ENCODE results near the gene ANKRD13D. TPM values are rescaled to one million over a fixed set of nuclear protein-coding genes. Genes with fewer than 3 reads are reported as not detected.
A peak's percentile ranks its signal among the peaks of the same experiment; 100 is the strongest.

ANKRD13D gene
- total and polyA plus RNA-seq, 2 of the 8 experiments (the other 6 are each of a cell fraction or from before 2014, with no cell fraction given): 24.9 to 26.5 TPM

DNA sequence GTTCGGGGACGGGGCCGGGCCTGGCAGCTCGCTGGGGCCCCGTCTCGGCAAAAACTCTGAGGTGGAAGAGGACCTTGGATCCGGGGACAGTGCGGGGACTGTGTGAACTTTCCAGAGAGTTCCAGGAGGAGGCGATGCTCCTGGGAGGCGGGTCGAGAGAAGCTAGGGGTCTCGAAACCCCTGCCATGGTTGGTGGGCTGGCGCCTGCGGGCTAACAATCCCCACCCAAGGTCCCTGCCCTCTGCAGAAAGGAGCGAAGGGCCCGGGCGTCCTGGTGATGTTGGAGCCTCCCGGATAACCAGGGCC is 27.5 kb upstream of the ANKRD13D start:
- POLR2A ChIA-PET (ENCODE audit: partially characterized antibody): interaction anchor here (0.6 to 2.4 kb wide), 14 partner anchors 9 to 182 kb away, joined by 3 to 24 read pairs (median 4); partner anchors contain the start of gene ANKRD13D
- H3K4me2 ChIP-seq (ENCODE audit: insufficient read depth in 1 of 2, low read depth in 2 of 2, low read length in 2 of 2): peak overlapping the region; percentile 91 to 97

More for the DNA sequence above, 27.5 kb upstream of the ANKRD13D start:
- H3K79me2 ChIP-seq (ENCODE audit: control insufficient read depth in 1 of 2, insufficient read depth in 2 of 2, low read length in 2 of 2): no peaks in the 10 kb centered on the region
- 16% methylated on average over 11 of the region's 18 CpGs; no CpG with 5 or more reads in 1 of the 2 experiments for WGBS, 2 experiments (ENCODE audit: extremely low coverage in 1 of 2, insufficient coverage in 1 of 2, insufficient read length in 1 of 2, insufficient replicate concordance in 2 of 2, low coverage in 1 of 2, low lambda C conversion rate in 2 of 2, missing lambda C conversion rate in 1 of 2)
- H3K14ac ChIP-seq (ENCODE audit: insufficient read length): no peak overlapping the region
- H2BK5ac ChIP-seq (ENCODE audit: low read depth, low read length): no peak overlapping the region
- TF ChIP-seq, protein P1, sequence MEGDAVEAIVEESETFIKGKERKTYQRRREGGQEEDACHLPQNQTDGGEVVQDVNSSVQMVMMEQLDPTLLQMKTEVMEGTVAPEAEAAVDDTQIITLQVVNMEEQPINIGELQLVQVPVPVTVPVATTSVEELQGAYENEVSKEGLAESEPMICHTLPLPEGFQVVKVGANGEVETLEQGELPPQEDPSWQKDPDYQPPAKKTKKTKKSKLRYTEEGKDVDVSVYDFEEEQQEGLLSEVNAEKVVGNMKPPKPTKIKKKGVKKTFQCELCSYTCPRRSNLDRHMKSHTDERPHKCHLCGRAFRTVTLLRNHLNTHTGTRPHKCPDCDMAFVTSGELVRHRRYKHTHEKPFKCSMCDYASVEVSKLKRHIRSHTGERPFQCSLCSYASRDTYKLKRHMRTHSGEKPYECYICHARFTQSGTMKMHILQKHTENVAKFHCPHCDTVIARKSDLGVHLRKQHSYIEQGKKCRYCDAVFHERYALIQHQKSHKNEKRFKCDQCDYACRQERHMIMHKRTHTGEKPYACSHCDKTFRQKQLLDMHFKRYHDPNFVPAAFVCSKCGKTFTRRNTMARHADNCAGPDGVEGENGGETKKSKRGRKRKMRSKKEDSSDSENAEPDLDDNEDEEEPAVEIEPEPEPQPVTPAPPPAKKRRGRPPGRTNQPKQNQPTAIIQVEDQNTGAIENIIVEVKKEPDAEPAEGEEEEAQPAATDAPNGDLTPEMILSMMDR (IDR thresholded peaks at IDR 0.05; ENCODE audit: control extremely low read depth in 1 of 3, insufficient read depth in 1 of 3, low read depth in 1 of 3, low read length in 3 of 3): peak; percentile 20 to 30 (median 28); a peak in 3 of 4 replicates
- peak; percentile 45; the same call in 1 of the 2 replicates for TF ChIP-seq KDM1A (IDR thresholded peaks at IDR 0.05; ENCODE audit: borderline replicate concordance, low read length)
- TF ChIP-seq CEBPB (IDR thresholded peaks at IDR 0.05; ENCODE audit: low read depth, low read length): no peak
- TF ChIP-seq KDM5A (IDR thresholded peaks at IDR 0.05; ENCODE audit: low read length): no peak
- TF ChIP-seq HDAC2 (IDR thresholded peaks at IDR 0.05; ENCODE audit: borderline replicate concordance in 1 of 2, low read depth in 2 of 2, low read length in 2 of 2): no peak
- peaks cover 0 to 3% (median 0%) of the 10 kb centered on the region in 4 experiments; a peak in 5 of 7 replicates for H3K27me3 ChIP-seq (replicated peaks in 1 of 4; ENCODE audit: control insufficient read depth in 3 of 4, extremely low read depth in 1 of 4, insufficient read depth in 3 of 4, low read length in 3 of 4)
- no peak overlapping the region for H3K27ac ChIP-seq (ENCODE audit: low read depth, low read length)
- H2BK120ac ChIP-seq (replicated peaks; ENCODE audit: low read depth, low read length): no peak overlapping the region
- CTCF ChIA-PET (ENCODE audit: partially characterized antibody): interaction anchor here (0.8 to 13.0 kb wide), 40 partner anchors 9 to 1038 kb away, joined by 3 to 186 read pairs (median 4); partner anchors contain the start of genes ANKRD13D, CLCF1, POLD4 and PPP1CA
- DNase-seq (ENCODE audit: low read depth in 1 of 2, low spot score in 2 of 2) (no peak), FAIRE-seq (no peak)
- H3K4ac ChIP-seq (replicated peaks; ENCODE audit: insufficient read length, low read depth, low read length): peak overlapping the region; percentile 57
- no peak overlapping the region for H4K91ac ChIP-seq (replicated peaks; ENCODE audit: insufficient read length, low read length)
- peaks cover 0 to 16% (median 14%) of the 10 kb centered on the region in 4 experiments; a peak in 6 of 7 replicates for H3K4me1 ChIP-seq (replicated peaks in 1 of 4; ENCODE audit: control insufficient read depth in 3 of 4, insufficient read depth in 4 of 4, low read length in 3 of 4)
- no peaks in the 10 kb centered on the region for H3K9me3 ChIP-seq (ENCODE audit: insufficient read depth in 2 of 2, low read depth in 1 of 2, low read length in 1 of 2)
- no peaks in the 10 kb centered on the region for H3K79me1 ChIP-seq (ENCODE audit: low read depth, low read length)
- no peak overlapping the region for H3K23ac ChIP-seq (ENCODE audit: insufficient read length)
- H3K4me3 ChIP-seq (ENCODE audit: extremely low read depth in 1 of 4, insufficient read depth in 2 of 4, low read depth in 3 of 4, low read length in 4 of 4): peak overlapping the region; percentile 9 to 56 (median 34); a peak in 7 of 8 replicates
- no peak overlapping the region for H2BK20ac ChIP-seq (ENCODE audit: low read length)
- no peak overlapping the region; the same call in 1 of the 2 replicates for H4K8ac ChIP-seq (ENCODE audit: extremely low read depth, insufficient read depth, low read length)
- H4K5ac ChIP-seq (ENCODE audit: insufficient read length, low read depth, low read length): no peak overlapping the region
- H2BK15ac ChIP-seq (ENCODE audit: low read length): no peak overlapping the region
- no peak overlapping the region for H2BK12ac ChIP-seq (ENCODE audit: low read depth, low read length)
- H3K23me2 ChIP-seq (ENCODE audit: low read depth, low read length): no peaks in the 10 kb centered on the region; the same call in 1 of the 2 replicates
- no peak overlapping the region for H2AFZ ChIP-seq (ENCODE audit: low read length)
- H3K36me3 ChIP-seq (ENCODE audit: control insufficient read depth in 2 of 4, insufficient read depth in 4 of 4, low read length in 3 of 4): peaks cover under 1 to 6% (median 3%) of the 10 kb centered on the region in 4 experiments; a peak in 6 of 8 replicates
- H3K18ac ChIP-seq (ENCODE audit: extremely low read depth, low read length): peak overlapping the region; percentile 60; the same call in 1 of the 2 replicates
- H3K9ac ChIP-seq (replicated peaks in 1 of 4; ENCODE audit: extremely low read depth in 1 of 4, low read depth in 3 of 4, low read length in 3 of 4): no peak overlapping the region
- peaks cover 0 to 3% of the 10 kb centered on the region in 2 experiments for H4K20me1 ChIP-seq (replicated peaks in 1 of 2; ENCODE audit: control insufficient read depth in 1 of 2, insufficient read depth in 2 of 2, low read length in 2 of 2)
- H3K56ac ChIP-seq (replicated peaks; ENCODE audit: insufficient read length, low read depth, low read length): no peak overlapping the region
- H2AK5ac ChIP-seq (ENCODE audit: low read depth, low read length): no peak overlapping the region
